ENCODE data around the gene ISCA1.

The ISCA1 gene

DNA sequence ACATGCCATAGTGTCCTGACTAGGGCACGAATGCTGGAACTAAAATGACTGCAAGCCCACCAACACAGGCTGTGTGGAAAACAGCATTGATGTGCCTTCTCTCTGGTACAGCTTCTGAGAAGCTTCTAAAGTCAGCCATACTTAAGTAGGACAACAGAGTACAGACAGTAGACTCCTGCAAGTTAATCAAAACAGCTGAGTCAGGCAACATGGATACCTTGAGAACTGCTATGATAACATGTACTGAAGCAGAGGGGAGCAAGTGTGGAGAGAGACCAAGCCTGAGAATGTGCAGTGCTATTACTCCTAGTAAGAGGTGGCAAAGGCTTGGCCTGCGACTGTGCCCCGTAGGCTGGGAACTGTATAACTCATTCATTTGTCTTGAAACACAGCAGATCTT is 2.5 kb downstream of the ISCA1 start:
- H3K79me2 ChIP-seq (ENCODE audit: insufficient read depth, low read depth): peaks cover 47% of the 10 kb centered on the region
- TF ChIP-seq, protein P1, sequence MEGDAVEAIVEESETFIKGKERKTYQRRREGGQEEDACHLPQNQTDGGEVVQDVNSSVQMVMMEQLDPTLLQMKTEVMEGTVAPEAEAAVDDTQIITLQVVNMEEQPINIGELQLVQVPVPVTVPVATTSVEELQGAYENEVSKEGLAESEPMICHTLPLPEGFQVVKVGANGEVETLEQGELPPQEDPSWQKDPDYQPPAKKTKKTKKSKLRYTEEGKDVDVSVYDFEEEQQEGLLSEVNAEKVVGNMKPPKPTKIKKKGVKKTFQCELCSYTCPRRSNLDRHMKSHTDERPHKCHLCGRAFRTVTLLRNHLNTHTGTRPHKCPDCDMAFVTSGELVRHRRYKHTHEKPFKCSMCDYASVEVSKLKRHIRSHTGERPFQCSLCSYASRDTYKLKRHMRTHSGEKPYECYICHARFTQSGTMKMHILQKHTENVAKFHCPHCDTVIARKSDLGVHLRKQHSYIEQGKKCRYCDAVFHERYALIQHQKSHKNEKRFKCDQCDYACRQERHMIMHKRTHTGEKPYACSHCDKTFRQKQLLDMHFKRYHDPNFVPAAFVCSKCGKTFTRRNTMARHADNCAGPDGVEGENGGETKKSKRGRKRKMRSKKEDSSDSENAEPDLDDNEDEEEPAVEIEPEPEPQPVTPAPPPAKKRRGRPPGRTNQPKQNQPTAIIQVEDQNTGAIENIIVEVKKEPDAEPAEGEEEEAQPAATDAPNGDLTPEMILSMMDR (conservative IDR thresholded peaks at IDR 0.05; ENCODE audit: low read depth, low read length): no peak
- H3K27me3 ChIP-seq (ENCODE audit: insufficient read depth, low read depth): no peaks in the 10 kb centered on the region
- H4K20me1 ChIP-seq (ENCODE audit: insufficient read depth): no peaks in the 10 kb centered on the region; the same call in 1 of the 2 replicates
- H2AFZ ChIP-seq (ENCODE audit: low read depth): no peak overlapping the region
- no peak overlapping the region for H3K4me3 ChIP-seq (IDR thresholded peaks at IDR 0.05; ENCODE audit: insufficient read depth, low read depth, low read length)
- H3K4me2 ChIP-seq: peak overlapping the region; percentile 23; the same call in 1 of the 2 replicates
- H3K36me3 ChIP-seq (ENCODE audit: insufficient read depth): no peaks in the 10 kb centered on the region
- no peak overlapping the region for H3K27ac ChIP-seq
- H3K4me1 ChIP-seq (ENCODE audit: low read depth, poor library complexity, severe bottlenecking): peaks cover 41% of the 10 kb centered on the region
- H3K9ac ChIP-seq: no peak overlapping the region

DNA sequence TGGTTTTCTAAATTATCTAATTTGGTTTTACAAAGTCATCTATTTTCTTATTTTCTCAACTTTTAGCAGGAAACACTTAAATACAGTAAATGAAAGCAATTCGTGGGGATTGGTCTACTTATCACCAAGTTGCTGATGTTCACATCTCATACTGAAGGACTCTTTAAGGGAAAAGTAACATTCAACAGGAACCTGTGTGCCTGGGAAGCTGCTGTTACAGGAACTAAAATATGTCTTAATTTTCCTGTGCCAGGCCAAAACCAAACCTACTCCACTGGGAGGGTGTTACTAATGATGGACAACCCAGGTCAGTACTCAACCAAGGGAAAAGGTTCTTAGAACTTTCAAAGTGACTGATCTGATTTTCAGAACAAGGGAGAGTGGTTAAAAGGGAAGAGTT is 5.3 kb downstream of the ISCA1 start:
- peaks cover 27% of the 10 kb centered on the region for H3K4me1 ChIP-seq (ENCODE audit: low read depth, poor library complexity, severe bottlenecking)
- H4K20me1 ChIP-seq (ENCODE audit: insufficient read depth): no peaks in the 10 kb centered on the region; the same call in 1 of the 2 replicates
- no peak overlapping the region for H3K27ac ChIP-seq
- no peak overlapping the region for H3K4me2 ChIP-seq
- TF ChIP-seq, protein P1 (conservative IDR thresholded peaks at IDR 0.05; ENCODE audit: low read depth, low read length): no peak
- H3K27me3 ChIP-seq (ENCODE audit: insufficient read depth, low read depth): no peaks in the 10 kb centered on the region
- no peaks in the 10 kb centered on the region; the same call in 1 of the 2 replicates for H3K36me3 ChIP-seq (ENCODE audit: insufficient read depth)
- no peak overlapping the region for H3K9ac ChIP-seq
- peaks cover 50% of the 10 kb centered on the region for H3K79me2 ChIP-seq (ENCODE audit: insufficient read depth, low read depth)
- no peak overlapping the region for H2AFZ ChIP-seq (ENCODE audit: low read depth)
- H3K4me3 ChIP-seq (IDR thresholded peaks at IDR 0.05; ENCODE audit: insufficient read depth, low read depth, low read length): no peak overlapping the region

DNA sequence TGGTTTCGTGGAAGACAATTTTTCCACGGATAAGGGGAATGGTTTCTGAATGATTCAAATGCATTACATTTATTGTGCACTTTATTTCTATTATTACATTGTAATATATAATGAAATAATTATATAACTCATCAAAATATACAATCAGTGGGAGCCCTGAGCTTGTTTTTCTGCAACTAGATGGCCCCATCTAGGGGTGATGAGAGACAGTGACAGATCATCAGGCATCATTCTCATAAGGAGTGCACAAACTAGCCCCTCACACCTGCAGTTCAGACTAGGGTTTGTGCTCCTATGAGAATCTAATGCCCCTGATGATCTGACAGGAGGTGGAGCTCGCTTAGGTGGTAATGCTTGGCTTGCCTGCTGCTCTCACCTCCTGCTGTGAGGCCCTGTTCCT is 6.4 kb downstream of the ISCA1 start:
- no peak overlapping the region for H3K4me3 ChIP-seq (IDR thresholded peaks at IDR 0.05; ENCODE audit: insufficient read depth, low read depth, low read length)
- no peak overlapping the region for H3K27ac ChIP-seq
- no peak overlapping the region for H2AFZ ChIP-seq (ENCODE audit: low read depth)
- no peak overlapping the region for H3K9ac ChIP-seq
- peaks cover 24% of the 10 kb centered on the region for H3K4me1 ChIP-seq (ENCODE audit: low read depth, poor library complexity, severe bottlenecking)
- no peaks in the 10 kb centered on the region; the same call in 1 of the 2 replicates for H4K20me1 ChIP-seq (ENCODE audit: insufficient read depth)
- H3K27me3 ChIP-seq (ENCODE audit: insufficient read depth, low read depth): no peaks in the 10 kb centered on the region
- H3K4me2 ChIP-seq: no peak overlapping the region
- TF ChIP-seq, protein P1 (conservative IDR thresholded peaks at IDR 0.05; ENCODE audit: low read depth, low read length): peak; percentile 33; the same call in 1 of the 2 replicates
- no peaks in the 10 kb centered on the region; the same call in 1 of the 2 replicates for H3K36me3 ChIP-seq (ENCODE audit: insufficient read depth)
- peaks cover 41% of the 10 kb centered on the region for H3K79me2 ChIP-seq (ENCODE audit: insufficient read depth, low read depth)

DNA sequence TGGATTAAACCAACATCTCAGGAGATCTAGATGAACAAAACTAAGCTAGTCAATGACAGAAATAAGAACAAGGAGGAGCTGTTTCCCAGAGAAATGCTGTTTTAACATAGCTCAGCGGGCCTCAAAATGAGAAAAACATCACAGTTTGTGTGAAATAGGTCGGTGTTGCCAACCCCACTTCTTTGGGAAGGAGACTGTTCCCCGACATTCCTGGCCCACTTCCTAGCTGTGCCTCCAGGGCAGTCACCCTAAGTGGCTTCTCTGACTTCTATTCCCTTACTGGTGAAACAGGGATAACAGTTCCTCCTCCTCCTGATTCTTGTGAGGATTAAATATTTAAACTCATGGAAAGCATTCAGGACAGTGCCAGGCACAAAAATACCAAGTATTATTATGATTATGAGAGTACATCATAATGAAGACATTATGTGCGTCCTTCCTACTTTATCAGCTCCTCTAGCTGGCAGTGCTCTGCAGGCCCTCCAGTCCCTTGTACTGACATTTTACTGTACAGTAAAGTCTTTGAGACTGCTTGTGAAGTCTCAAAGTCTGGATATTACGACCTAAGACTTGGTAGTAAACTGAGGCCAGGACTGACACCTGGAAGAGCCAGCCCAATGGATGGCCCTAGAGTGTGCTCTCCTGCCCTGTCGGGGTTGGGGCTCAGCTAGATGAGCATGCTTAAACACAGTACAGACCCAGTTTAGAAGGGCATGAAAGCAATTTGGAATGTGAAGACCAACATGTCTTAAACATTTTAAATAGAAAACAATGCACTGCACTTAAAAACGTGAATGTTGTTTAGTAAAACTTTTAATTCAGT is 7.3 kb downstream of the ISCA1 start:
- TF ChIP-seq, protein P1 (conservative IDR thresholded peaks at IDR 0.05; ENCODE audit: low read depth, low read length): no peak
- no peaks in the 10 kb centered on the region; the same call in 1 of the 2 replicates for H4K20me1 ChIP-seq (ENCODE audit: insufficient read depth)

More for the DNA sequence above, 7.3 kb downstream of the ISCA1 start:
- H3K27ac ChIP-seq: no peak overlapping the region
- no peaks in the 10 kb centered on the region for H3K27me3 ChIP-seq (ENCODE audit: insufficient read depth, low read depth)
- H3K9ac ChIP-seq: no peak overlapping the region
- peaks cover 14% of the 10 kb centered on the region for H3K4me1 ChIP-seq (ENCODE audit: low read depth, poor library complexity, severe bottlenecking)
- H3K36me3 ChIP-seq (ENCODE audit: insufficient read depth): no peaks in the 10 kb centered on the region; the same call in 1 of the 2 replicates
- peaks cover 32% of the 10 kb centered on the region for H3K79me2 ChIP-seq (ENCODE audit: insufficient read depth, low read depth)
- no peak overlapping the region for H2AFZ ChIP-seq (ENCODE audit: low read depth)
- H3K4me3 ChIP-seq (IDR thresholded peaks at IDR 0.05; ENCODE audit: insufficient read depth, low read depth, low read length): no peak overlapping the region
- no peak overlapping the region for H3K4me2 ChIP-seq

Measured in KMS-11 (cell line).